Smooth muscle cell (in vitro differentiated cells): ENCODE data around the gene FCHSD1. TPM values are rescaled to one million over a fixed set of nuclear protein-coding genes. Genes with fewer than 3 reads are reported as not detected.

Experiments used
- DNase-seq: peaks from one replicate; lab custom pipeline; 2025; ENCODE audit not compliant: unreplicated experiment; lab: John Stamatoyannopoulos, UW
- H2AFZ ChIP-seq: fragments of 200-600 bp; sonication (generic); 2 replicates; pipeline ENCODE4 v1.6.0; 2016; ENCODE audit warnings: antibody characterized with exemption, low read depth, mild to moderate bottlenecking
- H3F3A ChIP-seq: fragments of 200-600 bp; sonication (generic); 2 replicates; pipeline ENCODE4 v1.6.0; 2017; ENCODE audit warnings: antibody characterized with exemption, low read depth
- H3K27ac ChIP-seq: fragments of 200-600 bp; sonication (generic); 2 replicates; pipeline ENCODE4 v1.5.1; 2016; ENCODE audit warnings: low read depth, mild to moderate bottlenecking
- H3K27me3 ChIP-seq: fragments of 200-600 bp; sonication (generic); 2 replicates; pipeline ENCODE4 v1.6.1; 2016; ENCODE audit warnings: low read depth, mild to moderate bottlenecking
- H3K36me3 ChIP-seq: fragments of 200-600 bp; sonication (generic); 2 replicates; pipeline ENCODE4 v1.5.1; 2016; ENCODE audit warnings: low read depth
- H3K4me1 ChIP-seq: fragments of 200-600 bp; sonication (generic); 2 replicates; pipeline ENCODE4 v1.5.1; 2016; ENCODE audit warnings: low read depth
- H3K4me2 ChIP-seq: fragments of 200-600 bp; sonication (generic); 2 replicates; pipeline ENCODE4 v1.6.0; 2016; ENCODE audit warnings: mild to moderate bottlenecking
- H3K4me3 ChIP-seq: fragments of 200-600 bp; sonication (generic); 2 replicates; pipeline ENCODE4 v1.5.1; 2016; ENCODE audit warnings: mild to moderate bottlenecking
- H3K79me2 ChIP-seq: fragments of 200-600 bp; sonication (generic); 2 replicates; pipeline ENCODE4 v1.6.0; 2016; ENCODE audit warnings: low read depth, mild to moderate bottlenecking
- H3K9ac ChIP-seq: fragments of 200-600 bp; sonication (generic); 2 replicates; pipeline ENCODE4 v1.6.0; 2016; ENCODE audit warnings: low read depth
- H3K9me3 ChIP-seq: fragments of 200-600 bp; sonication (generic); replicated peaks from 2 replicates; pipeline ENCODE4 v1.5.1; 2016; ENCODE audit warnings: low read depth
- H4K20me1 ChIP-seq: fragments of 200-600 bp; sonication (generic); 2 replicates; pipeline ENCODE4 v1.6.0; 2016; ENCODE audit warnings: low read depth
- WGBS: methylation state at CpG from one replicate; pipeline ENCODE4 v1.1.7; 2016; ENCODE audit warnings: low lambda C conversion rate; 5-methylcytosine and 5-hydroxymethylcytosine counted together
- polyA plus RNA-seq: library from polyadenylated mRNA; unstranded; fragments of >200 nt; fragmentation: Nextera tagmentation; extraction: Ambion mirVana; gene quantifications from 2 replicates; pipeline ENCODE4 v1.2.1, GENCODE V29; 2016
- total RNA-seq: library from RNA; depleted of rRNA; stranded (reverse); fragments of >200 nt; gene quantifications from 2 replicates; pipeline ENCODE4 v1.2.3, GENCODE V29; 2014
- TF ChIP-seq, protein P1 (sequence below): fragments of 200-600 bp; sonication (generic); IDR thresholded peaks from 2 replicates; pipeline ENCODE4 v1.5.1; 2017; ENCODE audit warnings: borderline replicate concordance, mild to moderate bottlenecking, antibody characterized with exemption; ENCODE audit not compliant: insufficient read depth, poor library complexity, severe bottlenecking

Gene FCHSD1
- total and polyA plus RNA-seq, 2 experiments from 2014 or later = 15.7 to 16.4 TPM

DNA sequence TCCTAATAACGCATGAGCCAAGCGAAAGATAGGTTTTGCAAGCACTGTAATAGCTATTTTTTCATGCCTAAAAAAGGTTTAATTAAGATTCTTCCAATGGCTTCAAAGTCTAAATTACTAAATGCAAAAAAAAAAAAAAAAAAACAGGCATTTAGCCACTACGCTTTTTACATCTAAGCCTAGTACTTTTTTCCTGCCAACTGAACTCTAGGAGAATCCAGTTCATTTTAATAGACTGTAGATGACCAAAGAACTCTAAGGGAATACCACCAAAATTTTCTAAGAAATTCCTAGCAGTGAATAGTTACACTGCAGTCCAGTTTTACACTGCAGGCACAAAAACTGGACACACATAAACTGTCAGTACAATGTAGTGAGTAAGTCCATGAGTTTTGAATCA is 42.2 kb downstream of the FCHSD1 start:
- H3K9ac ChIP-seq = no peak overlapping the region
- H3K27me3 ChIP-seq = no peaks in the 10 kb centered on the region
- no peak overlapping the region for H3K4me3 ChIP-seq
- peaks cover 80% of the 10 kb centered on the region for H3K79me2 ChIP-seq
- TF ChIP-seq, protein P1, sequence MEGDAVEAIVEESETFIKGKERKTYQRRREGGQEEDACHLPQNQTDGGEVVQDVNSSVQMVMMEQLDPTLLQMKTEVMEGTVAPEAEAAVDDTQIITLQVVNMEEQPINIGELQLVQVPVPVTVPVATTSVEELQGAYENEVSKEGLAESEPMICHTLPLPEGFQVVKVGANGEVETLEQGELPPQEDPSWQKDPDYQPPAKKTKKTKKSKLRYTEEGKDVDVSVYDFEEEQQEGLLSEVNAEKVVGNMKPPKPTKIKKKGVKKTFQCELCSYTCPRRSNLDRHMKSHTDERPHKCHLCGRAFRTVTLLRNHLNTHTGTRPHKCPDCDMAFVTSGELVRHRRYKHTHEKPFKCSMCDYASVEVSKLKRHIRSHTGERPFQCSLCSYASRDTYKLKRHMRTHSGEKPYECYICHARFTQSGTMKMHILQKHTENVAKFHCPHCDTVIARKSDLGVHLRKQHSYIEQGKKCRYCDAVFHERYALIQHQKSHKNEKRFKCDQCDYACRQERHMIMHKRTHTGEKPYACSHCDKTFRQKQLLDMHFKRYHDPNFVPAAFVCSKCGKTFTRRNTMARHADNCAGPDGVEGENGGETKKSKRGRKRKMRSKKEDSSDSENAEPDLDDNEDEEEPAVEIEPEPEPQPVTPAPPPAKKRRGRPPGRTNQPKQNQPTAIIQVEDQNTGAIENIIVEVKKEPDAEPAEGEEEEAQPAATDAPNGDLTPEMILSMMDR = no peak
- no peaks in the 10 kb centered on the region for H3K36me3 ChIP-seq
- H3K4me1 ChIP-seq = peaks cover 9% of the 10 kb centered on the region
- H3K27ac ChIP-seq = no peak overlapping the region
- no peak for DNase-seq
- no peak overlapping the region for H2AFZ ChIP-seq
- 96% methylated on average over 3 of the region's 3 CpGs for WGBS
- no peaks in the 10 kb centered on the region for H3F3A ChIP-seq
- H3K4me2 ChIP-seq = no peak overlapping the region
- no peaks in the 10 kb centered on the region for H3K9me3 ChIP-seq
- H4K20me1 ChIP-seq = peaks cover 29% of the 10 kb centered on the region

DNA sequence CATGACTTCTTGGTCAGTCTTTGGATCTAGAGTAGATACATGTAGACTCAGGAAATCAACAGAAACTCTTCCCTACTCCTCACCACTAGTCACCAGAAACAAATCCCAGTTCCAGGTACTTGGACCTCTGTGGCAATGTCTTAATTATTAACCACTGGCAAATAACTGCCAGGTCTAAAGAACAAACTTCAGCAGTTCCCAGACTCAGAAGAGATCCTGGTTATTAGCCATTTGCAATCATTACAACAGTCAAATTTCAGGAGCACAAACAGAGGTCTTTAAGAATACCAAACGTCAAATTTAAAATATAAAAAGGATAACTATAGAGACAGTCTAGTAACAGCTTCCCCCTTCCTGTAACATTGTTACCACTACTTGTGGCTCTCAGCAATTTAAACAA is 42.7 kb downstream of the FCHSD1 start:
- TF ChIP-seq, protein P1 = no peak
- H3F3A ChIP-seq = no peaks in the 10 kb centered on the region
- 97% methylated on average over 1 of the region's 1 CpG for WGBS
- no peaks in the 10 kb centered on the region for H3K36me3 ChIP-seq
- H3K9me3 ChIP-seq = no peaks in the 10 kb centered on the region
- peaks cover 5% of the 10 kb centered on the region for H3K4me1 ChIP-seq
- peaks cover 29% of the 10 kb centered on the region for H4K20me1 ChIP-seq
- no peak overlapping the region for H3K4me3 ChIP-seq
- H2AFZ ChIP-seq = no peak overlapping the region
- no peak overlapping the region for H3K27ac ChIP-seq
- H3K4me2 ChIP-seq = no peak overlapping the region
- H3K9ac ChIP-seq = no peak overlapping the region
- H3K79me2 ChIP-seq = peaks cover 80% of the 10 kb centered on the region
- no peak for DNase-seq
- H3K27me3 ChIP-seq = no peaks in the 10 kb centered on the region

- WGBS = 83% methylated on average over 2 of the region's 2 CpGs
- no peaks in the 10 kb centered on the region for H3K4me1 ChIP-seq
- H3K4me3 ChIP-seq = no peak overlapping the region
- peaks cover 24% of the 10 kb centered on the region for H4K20me1 ChIP-seq
- DNase-seq = no peak
- no peaks in the 10 kb centered on the region for H3K27me3 ChIP-seq
- H2AFZ ChIP-seq = no peak overlapping the region
- TF ChIP-seq, protein P1 = no peak
- no peak overlapping the region for H3K4me2 ChIP-seq
- H3K9me3 ChIP-seq = no peaks in the 10 kb centered on the region
- H3K9ac ChIP-seq = no peak overlapping the region
- no peaks in the 10 kb centered on the region for H3K36me3 ChIP-seq
- peaks cover 80% of the 10 kb centered on the region for H3K79me2 ChIP-seq
- H3K27ac ChIP-seq = no peak overlapping the region
- H3F3A ChIP-seq = no peaks in the 10 kb centered on the region
These were observed 43.2 kb downstream of the FCHSD1 start for GRCh38 chr5:141608046-141608445.

GRCh38 chr5:141605523-141606277 is 45.5 kb downstream of the FCHSD1 start:
- no peak for DNase-seq

More at GRCh38 chr5:141605523-141606277, 45.5 kb downstream of the FCHSD1 start:
- Histone ChIP-seq H3K4me3 (no peak overlapping the region), H3K27ac (peak overlapping the region; percentile 81), H3K9ac (peak overlapping the region; percentile 51), H3K4me2 (no peak overlapping the region), H3K27me3 (no peaks in the 10 kb centered on the region), H2AFZ (no peak overlapping the region), H3F3A (no peaks in the 10 kb centered on the region), H3K36me3 (no peaks in the 10 kb centered on the region), H3K9me3 (no peaks in the 10 kb centered on the region), H4K20me1 (peaks cover 21% of the 10 kb centered on the region), H3K79me2 (peaks cover 80% of the 10 kb centered on the region), H3K4me1 (no peaks in the 10 kb centered on the region)
- TF ChIP-seq, protein P1 = no peak
- 91% methylated on average over 6 of the region's 6 CpGs for WGBS
